MM.1S (cell line): ENCODE results near the gene USPL1.

ENCODE experiments used
- DNase-seq: peaks from one replicate; pipeline ENCODE4 v3.0.0-alpha.2; 2015
- H2AFZ ChIP-seq: fragments of 300-600 bp; sonication (generic); 2 replicates; pipeline ENCODE4 v1.6.0; 2016; ENCODE audit warnings: antibody characterized with exemption, low read length
- H3F3A ChIP-seq: fragments of 300-600 bp; sonication (generic); 2 replicates; pipeline ENCODE4 v1.6.1; 2016; ENCODE audit warnings: mild to moderate bottlenecking, antibody characterized with exemption, low read length, moderate library complexity, mixed read lengths; ENCODE audit not compliant: insufficient read depth
- H3K27ac ChIP-seq: fragments of 300-600 bp; sonication (generic); 2 replicates; pipeline ENCODE4 v1.5.1; 2016; ENCODE audit warnings: mild to moderate bottlenecking, low read length
- H3K27me3 ChIP-seq: fragments of 300-600 bp; sonication (generic); replicated peaks from 2 replicates; pipeline ENCODE4 v1.6.0; 2016; ENCODE audit warnings: low read length; ENCODE audit not compliant: insufficient read depth
- H3K36me3 ChIP-seq: fragments of 300-600 bp; sonication (generic); replicated peaks from 2 replicates; pipeline ENCODE4 v1.6.1; 2016; ENCODE audit warnings: mild to moderate bottlenecking, low read length, mixed read lengths; ENCODE audit not compliant: insufficient read depth
- H3K4me1 ChIP-seq: fragments of 300-600 bp; sonication (generic); 2 replicates; pipeline ENCODE4 v1.6.1; 2016; ENCODE audit warnings: low read length, mixed read lengths
- H3K4me2 ChIP-seq: fragments of 300-600 bp; sonication (generic); 2 replicates; pipeline ENCODE4 v1.6.0; 2016; ENCODE audit warnings: low read depth, low read length
- H3K4me3 ChIP-seq: fragments of 300-600 bp; sonication (generic); 2 replicates; pipeline ENCODE4 v1.5.1; 2016; ENCODE audit warnings: low read length, mixed read lengths
- H3K79me2 ChIP-seq: fragments of 300-600 bp; sonication (generic); 2 replicates; pipeline ENCODE4 v1.6.1; 2016; ENCODE audit warnings: mixed run types, low read length, mixed read lengths
- H3K9ac ChIP-seq: fragments of 300-600 bp; sonication (generic); 2 replicates; pipeline ENCODE4 v1.6.1; 2016; ENCODE audit warnings: low read length, mixed read lengths
- H3K9me2 ChIP-seq: fragments of 300-600 bp; sonication (generic); replicated peaks from 2 replicates; pipeline ENCODE4 v1.6.1; 2016; ENCODE audit warnings: mild to moderate bottlenecking, low read length, mixed read lengths; ENCODE audit not compliant: insufficient read depth
- H3K9me3 ChIP-seq: fragments of 300-600 bp; sonication (generic); replicated peaks from 2 replicates; pipeline ENCODE4 v1.6.1; 2016; ENCODE audit warnings: mild to moderate bottlenecking, low read length, mixed read lengths; ENCODE audit not compliant: insufficient read depth
- H4K20me1 ChIP-seq: fragments of 300-600 bp; sonication (generic); 2 replicates; pipeline ENCODE4 v1.6.1; 2016; ENCODE audit warnings: mild to moderate bottlenecking, low read length, moderate library complexity, mixed read lengths; ENCODE audit not compliant: insufficient read depth
- CTCF ChIP-seq: fragments of 300-600 bp; sonication (generic); IDR thresholded peaks from 2 replicates; pipeline ENCODE4 v1.5.1; 2016; ENCODE audit warnings: antibody characterized with exemption, low read length, mixed read lengths
- EZH2 ChIP-seq: fragments of 300-600 bp; sonication (generic); optimal IDR thresholded peaks from 2 replicates; pipeline ENCODE3; 2017; ENCODE audit warnings: low read depth, mild to moderate bottlenecking, antibody characterized with exemption, low read length, mixed read lengths
- EZH2phosphoT487 ChIP-seq: fragments of 300-600 bp; sonication (generic); IDR thresholded peaks from 2 replicates; pipeline ENCODE4 v1.6.1; 2018; ENCODE audit warnings: antibody characterized with exemption, low read length

Gene USPL1

GRCh38 chr13:30580852-30581502 lies 36.7 kb upstream of the USPL1 start:
- DNase-seq, result no peak
- peaks cover 12% of the 10 kb centered on the region for H3F3A ChIP-seq
- H3K4me3 ChIP-seq, result no peak overlapping the region
- H3K9ac ChIP-seq, result no peak overlapping the region
- H3K4me2 ChIP-seq, result no peak overlapping the region
- H3K9me2 ChIP-seq, result no peaks in the 10 kb centered on the region
- no peaks in the 10 kb centered on the region for H3K36me3 ChIP-seq
- H4K20me1 ChIP-seq, result no peaks in the 10 kb centered on the region
- H3K27me3 ChIP-seq, result no peaks in the 10 kb centered on the region
- H3K4me1 ChIP-seq, result peaks cover 14% of the 10 kb centered on the region
- H3K9me3 ChIP-seq, result no peaks in the 10 kb centered on the region
- no peak overlapping the region for H2AFZ ChIP-seq
- no peaks in the 10 kb centered on the region for H3K79me2 ChIP-seq
- TF ChIP-seq EZH2 (no peak), CTCF (no peak), EZH2phosphoT487 (no peak)
- no peak overlapping the region for H3K27ac ChIP-seq

- Histone ChIP-seq H4K20me1 (no peaks in the 10 kb centered on the region), H3K4me1 (peaks cover 13% of the 10 kb centered on the region), H3K27me3 (no peaks in the 10 kb centered on the region), H3K9me2 (no peaks in the 10 kb centered on the region), H3K36me3 (no peaks in the 10 kb centered on the region), H2AFZ (no peak overlapping the region), H3K9ac (no peak overlapping the region), H3K79me2 (no peaks in the 10 kb centered on the region), H3F3A (peaks cover 12% of the 10 kb centered on the region), H3K4me2 (no peak overlapping the region), H3K9me3 (no peaks in the 10 kb centered on the region), H3K27ac (no peak overlapping the region), H3K4me3 (no peak overlapping the region)
- TF ChIP-seq EZH2 (no peak), EZH2phosphoT487 (no peak), CTCF (peak; percentile 43)
- peak; percentile 20 for DNase-seq
These were observed 36.1 kb upstream of the USPL1 start for GRCh38 chr13:30581582-30581981.

GRCh38 chr13:30584051-30584731 lies 33.5 kb upstream of the USPL1 start:
- Histone ChIP-seq H2AFZ (no peak overlapping the region), H3F3A (no peaks in the 10 kb centered on the region), H3K36me3 (no peaks in the 10 kb centered on the region), H3K9ac (no peak overlapping the region), H3K9me2 (no peaks in the 10 kb centered on the region), H3K9me3 (no peaks in the 10 kb centered on the region), H3K4me1 (no peaks in the 10 kb centered on the region), H3K79me2 (no peaks in the 10 kb centered on the region), H3K27me3 (no peaks in the 10 kb centered on the region), H3K4me2 (no peak overlapping the region), H4K20me1 (no peaks in the 10 kb centered on the region), H3K4me3 (no peak overlapping the region), H3K27ac (no peak overlapping the region)
- TF ChIP-seq EZH2, result no peak
- no peak for TF ChIP-seq CTCF
- no peak for TF ChIP-seq EZH2phosphoT487
- DNase-seq, result no peak
